Activated naive CD8-positive, alpha-beta T cell treated with anti-CD3 and anti-CD28 coated beads, Interleukin-2, amount 10 ng/mL, durations not matched to agents 7 days and 5 days (primary cell): ENCODE measurements around the gene P2RX2. TPM values are rescaled to one million over a fixed set of nuclear protein-coding genes. Genes with fewer than 3 reads are reported as not detected.

Experiments
- ATAC-seq: fragments of 150-1000 bp; cut with Tn5 transposase; one replicate; pipeline ENCODE4 v1.10.0; 2021; ENCODE audit warnings: low read depth, moderate library complexity
- POLR2A ChIA-PET: fragments of 350-600 bp; sonication (Branson Sonifier 250); formaldehyde crosslinking; loops from one replicate; lab custom pipeline; 2021; ENCODE audit warnings: antibody characterized with exemption; lab: Charles Lee
- DNase-seq: peaks from one replicate; pipeline ENCODE4 v3.0.0; 2021
- H3K27ac Mint-ChIP-seq: one replicate; pipeline ENCODE4 v1.8.0; 2022; ENCODE audit warnings: mild to moderate bottlenecking, mixed read lengths
- H3K27me3 Mint-ChIP-seq: one replicate; pipeline ENCODE4 v1.8.0; 2022; ENCODE audit warnings: mild to moderate bottlenecking, moderate library complexity, mixed read lengths
- H3K36me3 Mint-ChIP-seq: one replicate; pipeline ENCODE4 v1.8.0; 2021; ENCODE audit warnings: mild to moderate bottlenecking, mixed read lengths
- H3K4me1 Mint-ChIP-seq: one replicate; pipeline ENCODE4 v1.8.0; 2021; ENCODE audit warnings: mixed read lengths
- H3K4me3 Mint-ChIP-seq: one replicate; pipeline ENCODE4 v1.8.0; 2022; ENCODE audit warnings: mild to moderate bottlenecking, moderate library complexity, mixed read lengths
- H3K9me3 Mint-ChIP-seq: one replicate; pipeline ENCODE4 v1.8.0; 2021; ENCODE audit warnings: mixed read lengths
- microRNA-seq: library from miRNA; unstranded; fragments of <30 nt; microRNA quantifications from one replicate; pipeline ENCODE4 v1.2.0, GENCODE V29; 2022
- total RNA-seq, 2 experiments: library from RNA; stranded (reverse); gene quantifications; one replicate each; pipeline ENCODE4 v1.2.3, GENCODE V29; 2021

The P2RX2 gene
- total RNA-seq, 2 experiments from 2014 or later, result not detected

- Mint-ChIP-seq H3K4me3 (no peak overlapping the region), H3K27ac (no peak overlapping the region), H3K36me3 (peaks cover 55% of the 10 kb centered on the region), H3K9me3 (no peaks in the 10 kb centered on the region), H3K4me1 (peaks cover 37% of the 10 kb centered on the region), H3K27me3 (no peaks in the 10 kb centered on the region)
- ATAC-seq, result no peak
- DNase-seq, result no peak
- POLR2A ChIA-PET, result interaction anchor here (0.6 kb wide), 1 partner anchor 169 kb away, joined by 6 read pairs; no protein-coding TSS in a partner anchor
Observed at GRCh38 chr12:132665794-132666193, 47.2 kb downstream of the P2RX2 start.

- H3K4me1 Mint-ChIP-seq, result peaks cover 10% of the 10 kb centered on the region
- no peaks in the 10 kb centered on the region for H3K27me3 Mint-ChIP-seq
- ATAC-seq (no peak), DNase-seq (no peak)
- H3K36me3 Mint-ChIP-seq, result peaks cover 48% of the 10 kb centered on the region
- no peak overlapping the region for H3K4me3 Mint-ChIP-seq
- POLR2A ChIA-PET, result no interaction called here
- H3K9me3 Mint-ChIP-seq, result no peaks in the 10 kb centered on the region
- no peak overlapping the region for H3K27ac Mint-ChIP-seq
Observed at GRCh38 chr12:132668191-132669088, 49.9 kb downstream of the P2RX2 start.

GRCh38 chr12:132669166-132669879, 50.7 kb downstream of the P2RX2 start:
- Mint-ChIP-seq H3K36me3 (peaks cover 49% of the 10 kb centered on the region), H3K4me1 (peaks cover 3% of the 10 kb centered on the region), H3K9me3 (no peaks in the 10 kb centered on the region), H3K27me3 (no peaks in the 10 kb centered on the region), H3K4me3 (no peak overlapping the region), H3K27ac (no peak overlapping the region)
- ATAC-seq (no peak), DNase-seq (no peak)
- POLR2A ChIA-PET, result no interaction called here

Small RNA genes within 50 kb of the gene (microRNA-seq; reads per million reads assigned to microRNA genes)
- gene MIR6763, result not detected

Other genes with a start within 250 kb of the P2RX2 start
- gene FBRSL1, start 128.6 kb upstream of the P2RX2 start, total RNA-seq, result 10 to 100 TPM; 67.1 to 67.2 TPM
- gene LRCOL1, start 8.2 kb upstream of the P2RX2 start, total RNA-seq, result not detected
- 100 to 1,000 TPM; 168 TPM for gene POLE, start 68.6 kb downstream of the P2RX2 start, total RNA-seq
- 10 to 100 TPM; 26.6 to 29.2 TPM for gene PXMP2, start 68.8 kb downstream of the P2RX2 start, total RNA-seq
- gene PGAM5, start 92.1 kb downstream of the P2RX2 start, total RNA-seq, result 10 to 100 TPM; 34.3 to 41.8 TPM
- gene ANKLE2, start 143.1 kb downstream of the P2RX2 start, total RNA-seq, result 10 to 100 TPM; 90.3 to 92.9 TPM
- gene GOLGA3, start 210.1 kb downstream of the P2RX2 start, total RNA-seq, result 10 to 100 TPM; 63.8 to 64.7 TPM